H1 (cell line): ENCODE measurements around the gene ERGIC2. TPM values are rescaled to one million over a fixed set of nuclear protein-coding genes. Genes with fewer than 3 reads are reported as not detected.

Experiments used
- ATF3 ChIP-seq: IDR thresholded peaks from 2 replicates; pipeline ENCODE4 v1.6.1; 2011; ENCODE audit warnings: low read depth, mild to moderate bottlenecking, low read length; ENCODE audit not compliant: insufficient read depth
- SAP30 ChIP-seq: fragments of 300-600 bp; sonication (generic); IDR thresholded peaks from 2 replicates; pipeline ENCODE4 v1.7.1; 2012; ENCODE audit warnings: low read length, moderate library complexity, mild to moderate bottlenecking, inconsistent platforms; ENCODE audit not compliant: insufficient read depth, insufficient replicate concordance
- USF2 ChIP-seq: IDR thresholded peaks from 2 replicates; pipeline ENCODE4 v1.6.1; 2011; ENCODE audit warnings: low read length, improper control_type of control experiment
- polyA plus RNA-seq, 7 experiments: library from polyadenylated mRNA; depleted of rRNA in 3 of 7; stranded (reverse) in 5 of 7; unstranded in 2 of 7; fragments of >200 nt in 5 of 7; fragments of 200-250 nt in 2 of 7; gene quantifications; 1 replicate in 5 of 7; 2 replicates in 1 of 7; 4 replicates in 1 of 7; pipeline versions ENCODE4 v1.2.1 to v1.2.3, GENCODE V29; 2011 to 2013; ENCODE audit warnings: missing spikeins in 2 of 7, mixed read lengths in 2 of 7
- total RNA-seq: library from RNA; stranded (reverse); fragmentation: NEBNext Ultra II Directional; extraction: Animal tissue kit (Norgen Biotek cat#: 25700); gene quantifications from 2 replicates; pipeline ENCODE4 v1.2.1, GENCODE V29; 2021

Gene ERGIC2
- total and polyA plus RNA-seq, 2 of the 8 experiments (the other 6 are each of a cell fraction or from before 2014, with no cell fraction given): 16.5 to 61.8 TPM

GRCh38 chr12:29416748-29417147 is 35.8 kb upstream of the ERGIC2 start (continued):
- TF ChIP-seq ATF3 (no peak), SAP30 (no peak), USF2 (no peak)
- TF ChIP-seq, all 59 proteins: peak for 0
